ENCODE measurements around the gene TMEM239.

Gene TMEM239

DNA sequence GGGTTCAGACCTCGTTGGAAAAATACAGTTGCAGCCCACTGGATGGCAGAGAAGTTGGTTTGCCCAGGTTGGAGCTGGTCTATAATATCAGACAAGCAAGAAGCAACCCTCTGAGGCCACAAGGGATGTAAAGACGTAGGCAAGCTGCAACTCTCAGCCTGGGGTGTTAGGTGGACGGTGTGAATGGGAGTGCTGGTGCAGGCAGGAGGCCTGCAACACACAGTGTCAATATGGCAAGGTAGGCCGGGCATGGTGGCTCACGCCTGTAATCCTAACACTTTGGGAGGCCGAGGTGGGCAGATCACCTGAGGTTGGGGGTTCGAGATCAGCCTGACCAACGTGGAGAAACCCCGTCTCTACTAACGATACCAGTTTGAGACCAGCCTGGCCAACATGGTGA is 34.9 kb downstream of the TMEM239 start:
- DNase-seq, result no peak

DNA sequence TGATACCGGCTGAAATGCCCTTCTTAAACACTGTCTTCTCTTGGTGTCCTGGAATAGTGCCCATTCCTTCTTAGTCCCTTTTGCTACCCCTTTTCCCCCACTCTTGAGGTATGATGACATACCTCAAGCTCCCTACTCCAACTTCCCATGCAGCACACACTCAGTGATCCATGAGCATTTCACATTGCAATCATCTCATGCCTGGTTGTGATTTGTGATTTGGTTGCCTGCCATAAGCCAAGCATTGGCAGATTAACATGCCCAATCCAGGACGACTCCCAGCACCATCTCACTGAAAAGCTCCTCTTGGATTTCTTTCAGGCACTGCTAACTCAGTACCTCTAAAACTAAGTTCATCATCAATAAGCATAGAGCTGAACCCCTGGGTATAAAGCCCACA is 42.4 kb downstream of the TMEM239 start:
- DNase-seq, result no peak

DNA sequence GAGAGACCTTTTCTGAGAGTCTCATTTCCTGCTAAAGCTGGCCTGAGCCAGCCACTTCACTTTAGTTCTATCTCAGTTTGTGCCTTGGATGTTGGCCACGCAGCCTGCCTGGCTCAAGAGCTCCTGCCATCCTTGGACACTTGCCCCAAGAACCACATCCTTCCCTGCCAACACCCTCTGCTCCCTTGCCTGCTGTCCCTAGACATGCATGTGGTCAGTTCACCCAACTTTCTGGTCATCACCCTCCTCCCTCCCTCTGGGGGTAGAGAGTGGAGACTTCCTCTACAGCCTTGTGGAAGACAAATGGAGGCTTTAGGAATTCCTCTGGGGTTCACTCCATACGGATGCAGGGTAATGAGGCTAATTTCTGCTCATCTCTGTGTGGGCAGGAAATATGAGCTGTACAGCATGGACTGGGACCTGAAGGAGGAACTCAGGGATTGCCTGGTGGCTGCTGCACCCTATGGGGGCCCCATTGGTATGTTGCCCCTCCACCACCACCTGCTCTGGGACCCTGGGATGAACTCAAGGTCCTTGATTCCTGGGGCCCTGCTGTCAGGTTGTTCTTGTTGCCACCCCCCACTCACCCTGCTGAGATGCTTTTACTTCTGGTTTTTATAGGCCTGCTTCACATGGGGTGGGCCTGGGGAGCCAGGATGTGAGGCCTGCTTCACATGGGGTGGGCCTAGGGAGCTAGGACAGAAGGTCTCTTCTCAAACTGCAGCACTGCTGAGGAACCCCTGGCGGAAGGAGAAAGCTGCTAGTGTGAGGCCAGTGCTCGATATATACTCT is 43.4 kb downstream of the TMEM239 start:
- DNase-seq, result no peak

DNA sequence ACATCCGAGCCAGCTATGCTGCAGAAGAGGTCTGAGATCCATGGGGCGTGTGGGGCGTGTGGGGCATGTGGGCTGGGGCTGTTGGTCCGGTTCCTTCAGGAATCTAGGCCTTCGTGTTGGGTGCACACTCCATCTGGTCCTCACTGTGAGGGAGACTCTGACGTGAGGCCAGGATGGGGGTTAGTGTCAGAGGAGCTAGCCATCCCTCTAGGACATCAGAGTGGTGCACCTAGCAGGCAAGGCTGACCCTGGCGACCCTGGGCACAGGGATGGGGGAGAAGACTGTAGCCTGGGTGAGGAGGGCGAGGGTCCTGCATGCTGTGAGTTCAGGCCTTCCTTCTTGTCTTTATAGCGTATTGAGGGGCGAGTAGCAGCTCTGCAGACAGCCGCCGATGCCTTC is 48.5 kb downstream of the TMEM239 start:
- DNase-seq, result no peak

DNA sequence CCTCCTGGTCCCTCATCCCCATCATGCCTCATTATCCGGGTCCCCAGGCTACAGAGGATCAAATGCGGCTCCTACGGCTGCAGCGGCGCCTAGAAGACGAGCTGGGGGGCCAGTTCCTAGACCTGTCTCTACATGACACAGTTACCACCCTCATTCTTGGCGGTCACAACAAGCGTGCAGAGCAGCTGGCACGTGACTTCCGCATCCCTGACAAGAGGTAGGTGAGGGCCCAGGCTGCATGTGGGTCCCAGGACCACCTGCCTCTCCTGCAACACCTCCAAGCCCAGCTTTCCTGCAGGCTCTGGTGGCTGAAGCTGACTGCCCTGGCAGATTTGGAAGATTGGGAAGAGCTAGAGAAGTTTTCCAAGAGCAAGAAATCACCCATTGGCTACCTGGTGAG is 48.9 kb downstream of the TMEM239 start:
- no peak for DNase-seq

DNA sequence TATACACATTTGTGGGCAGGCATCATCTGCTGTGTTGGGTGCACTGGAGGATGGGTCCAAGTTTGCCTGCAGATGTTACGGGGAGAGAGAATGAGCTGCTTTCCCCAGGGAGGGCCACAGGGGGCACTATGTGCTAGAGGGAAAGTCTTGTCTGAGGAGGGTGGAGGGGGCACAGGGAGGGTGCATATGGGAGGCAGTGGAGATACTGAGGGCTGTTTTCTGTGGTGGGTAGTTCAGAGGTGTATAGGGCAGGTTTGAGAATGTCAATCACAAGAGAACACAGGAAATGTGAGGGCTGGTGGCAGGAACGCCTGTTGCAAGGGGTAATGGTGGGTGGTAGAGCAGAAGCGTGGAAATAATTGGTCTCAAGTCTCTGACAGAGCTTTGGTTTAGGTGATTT is 49.5 kb downstream of the TMEM239 start:
- no peak for DNase-seq

DNA sequence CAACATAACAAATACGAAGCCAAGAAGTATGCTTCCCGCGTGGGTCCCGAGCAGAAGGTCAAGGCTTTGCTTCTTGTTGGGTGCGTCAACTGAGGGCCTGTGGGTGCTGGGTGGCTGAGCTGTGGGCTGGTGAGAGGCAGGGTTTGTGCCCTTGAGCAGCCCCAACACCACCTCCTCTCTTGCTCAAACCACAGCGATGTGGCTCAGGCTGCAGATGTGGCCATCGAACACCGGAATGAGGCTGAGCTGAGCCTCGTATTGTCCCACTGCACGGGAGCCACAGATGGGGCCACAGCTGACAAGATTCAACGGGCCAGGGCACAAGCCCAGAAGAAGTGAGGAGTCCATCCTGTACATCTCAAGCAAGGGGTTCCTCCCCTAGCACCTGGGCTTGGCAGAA is 50.1 kb downstream of the TMEM239 start:
- no peak for DNase-seq

DNA sequence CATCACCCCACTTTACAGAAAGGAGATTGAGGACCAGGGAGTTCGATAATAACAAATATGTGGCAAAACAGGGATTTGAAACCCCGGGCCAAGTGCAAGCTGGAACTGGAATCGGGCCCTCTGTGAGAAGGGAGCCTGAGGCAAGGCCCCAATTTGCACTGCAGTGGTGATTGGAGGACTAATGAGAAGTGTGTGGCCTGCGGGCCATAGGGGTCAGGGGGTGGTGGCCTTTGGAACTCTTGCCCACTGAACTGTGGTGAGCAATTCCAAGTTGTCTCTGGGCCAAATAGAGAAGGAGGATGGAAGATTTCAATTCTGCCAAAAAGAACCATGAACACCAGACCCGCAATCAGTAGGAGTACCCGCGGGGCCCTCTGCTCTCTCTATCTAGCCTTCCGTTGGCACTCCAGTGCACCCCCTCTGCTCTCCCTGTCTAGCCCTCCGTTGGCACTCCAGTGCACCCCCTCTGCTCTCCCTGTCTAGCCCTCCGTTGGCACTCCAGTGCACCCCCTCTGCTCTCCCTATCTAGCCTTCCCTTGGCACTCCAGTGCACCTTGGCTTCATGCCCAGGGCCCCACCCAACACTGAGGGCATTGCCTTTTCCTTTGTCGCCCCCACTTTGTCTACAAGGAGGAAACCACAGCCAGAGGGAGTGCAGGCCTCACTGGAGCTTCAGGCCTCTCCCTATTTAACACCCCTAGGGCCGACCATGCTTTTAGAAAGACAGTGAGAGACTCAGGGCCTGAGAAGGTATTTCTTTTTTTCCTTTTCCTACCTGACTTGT is 51.1 kb downstream of the TMEM239 start:
- DNase-seq, result no peak

Data from NCI-H526 (cell line).